ENCODE measurements around the gene IGF2R.

Gene IGF2R

DNA sequence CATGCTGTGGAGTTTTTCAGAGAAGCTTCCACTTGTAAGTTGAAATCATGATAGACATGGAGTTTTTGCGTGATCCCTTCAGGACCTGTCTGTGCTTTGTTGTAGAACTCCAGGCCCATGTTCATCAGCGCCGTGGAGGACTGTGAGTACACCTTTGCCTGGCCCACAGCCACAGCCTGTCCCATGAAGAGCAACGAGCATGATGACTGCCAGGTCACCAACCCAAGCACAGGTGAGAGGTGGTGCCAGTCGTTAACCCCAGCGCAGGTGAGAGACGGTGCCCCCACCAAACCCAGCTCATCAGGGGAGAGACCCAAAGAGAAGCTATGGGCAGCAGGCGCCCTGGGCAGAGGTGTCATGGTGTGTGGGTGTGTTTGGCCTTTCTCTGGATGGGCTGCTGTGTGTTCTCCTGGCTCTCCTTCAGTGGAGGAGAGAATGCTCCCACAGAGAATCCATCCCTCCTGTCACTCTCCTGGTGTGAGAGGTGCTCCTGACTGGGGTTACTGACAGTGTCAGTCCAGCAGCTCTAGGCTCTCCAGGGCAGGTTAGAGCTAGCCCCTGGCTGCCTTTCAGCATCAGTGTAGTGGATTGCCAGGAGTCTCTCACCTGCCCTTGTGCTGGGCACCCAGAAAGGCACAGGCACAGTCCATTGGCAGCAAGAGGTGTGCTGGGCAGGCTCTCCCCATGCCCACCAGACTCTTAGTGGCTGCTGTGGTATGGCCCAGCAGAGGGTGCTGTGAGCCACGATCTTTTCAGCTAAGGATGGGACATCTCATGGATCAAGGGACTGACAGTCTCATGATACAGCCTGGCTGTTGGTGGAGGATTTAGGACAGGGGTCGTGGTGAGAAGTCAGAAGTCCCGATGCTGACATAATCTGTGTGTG lies 103.2 kb downstream of the IGF2R start:
- DNase-seq (ENCODE audit: insufficient read length) (no peak), FAIRE-seq (no peak)
- TF ChIP-seq TAF1 (IDR thresholded peaks at IDR 0.05; ENCODE audit: borderline replicate concordance, low read depth, low read length) (no peak), POLR2A (IDR thresholded peaks at IDR 0.05; ENCODE audit: low read depth, low read length) (no peak), POLR2AphosphoS5 (IDR thresholded peaks at IDR 0.05; ENCODE audit: low read depth, low read length) (no peak)

DNA sequence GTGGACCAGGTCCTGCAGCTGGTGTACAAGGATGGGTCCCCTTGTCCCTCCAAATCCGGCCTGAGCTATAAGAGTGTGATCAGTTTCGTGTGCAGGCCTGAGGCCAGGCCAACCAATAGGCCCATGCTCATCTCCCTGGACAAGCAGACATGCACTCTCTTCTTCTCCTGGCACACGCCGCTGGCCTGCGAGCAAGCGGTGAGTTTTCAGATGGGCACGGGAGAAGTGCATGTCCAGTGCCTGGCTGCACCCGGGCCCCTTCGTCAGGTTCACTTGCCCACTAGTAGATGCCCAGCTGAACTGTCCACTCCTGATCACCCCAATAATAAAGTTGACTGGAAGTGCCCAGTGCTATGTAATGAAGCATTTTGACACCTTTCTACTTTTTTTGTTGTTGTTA lies 104.4 kb downstream of the IGF2R start:
- DNase-seq (ENCODE audit: insufficient read length) (no peak), FAIRE-seq (no peak)
- no peak for TF ChIP-seq TAF1 (IDR thresholded peaks at IDR 0.05; ENCODE audit: borderline replicate concordance, low read depth, low read length)
- TF ChIP-seq POLR2A (IDR thresholded peaks at IDR 0.05; ENCODE audit: low read depth, low read length), result no peak
- TF ChIP-seq POLR2AphosphoS5 (IDR thresholded peaks at IDR 0.05; ENCODE audit: low read depth, low read length), result no peak

- TF ChIP-seq POLR2AphosphoS5 (IDR thresholded peaks at IDR 0.05; ENCODE audit: low read depth, low read length), result no peak
- no peak for TF ChIP-seq TAF1 (IDR thresholded peaks at IDR 0.05; ENCODE audit: borderline replicate concordance, low read depth, low read length)
- no peak for TF ChIP-seq POLR2A (IDR thresholded peaks at IDR 0.05; ENCODE audit: low read depth, low read length)
- DNase-seq (ENCODE audit: insufficient read length), result no peak
- no peak for FAIRE-seq
Measured at GRCh38 chr6:160076009-160076408, 107.1 kb downstream of the IGF2R start.

GRCh38 chr6:160077024-160077423 lies 108.1 kb downstream of the IGF2R start:
- FAIRE-seq (no peak), DNase-seq (ENCODE audit: insufficient read length) (no peak)
- no peak for TF ChIP-seq POLR2A (IDR thresholded peaks at IDR 0.05; ENCODE audit: low read depth, low read length)
- no peak for TF ChIP-seq POLR2AphosphoS5 (IDR thresholded peaks at IDR 0.05; ENCODE audit: low read depth, low read length)
- TF ChIP-seq TAF1 (IDR thresholded peaks at IDR 0.05; ENCODE audit: borderline replicate concordance, low read depth, low read length), result no peak

DNA sequence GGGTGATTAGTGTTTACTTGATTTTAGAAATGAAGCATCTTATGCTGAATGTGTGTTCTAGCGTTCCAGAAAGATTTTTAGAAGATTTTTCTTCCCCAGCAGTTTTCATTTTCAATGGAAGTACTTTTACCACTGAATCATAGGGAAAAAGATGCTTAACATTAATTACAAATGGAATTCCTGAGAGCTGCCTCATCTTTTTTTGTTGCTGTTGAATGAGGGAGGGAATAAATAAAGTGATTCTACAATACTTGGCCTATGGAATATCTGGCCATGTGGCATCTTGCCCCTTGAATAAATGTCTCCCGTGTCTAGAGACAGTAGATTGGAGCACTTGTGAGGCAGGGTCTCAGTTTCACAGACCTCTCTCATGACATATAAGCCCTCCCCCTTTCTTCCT lies 108.6 kb downstream of the IGF2R start:
- no peak for FAIRE-seq
- TF ChIP-seq POLR2AphosphoS5 (IDR thresholded peaks at IDR 0.05; ENCODE audit: low read depth, low read length) (no peak), TAF1 (IDR thresholded peaks at IDR 0.05; ENCODE audit: borderline replicate concordance, low read depth, low read length) (no peak), POLR2A (IDR thresholded peaks at IDR 0.05; ENCODE audit: low read depth, low read length) (no peak)

GRCh38 chr6:160078883-160079685 lies 110.2 kb downstream of the IGF2R start:
- no peak for DNase-seq (ENCODE audit: insufficient read length)
- no peak for FAIRE-seq

More for the DNA sequence above, 108.6 kb downstream of the IGF2R start:
- DNase-seq (ENCODE audit: insufficient read length), result no peak

GRCh38 chr6:160079686-160080043 lies 110.8 kb downstream of the IGF2R start:
- no peak for DNase-seq (ENCODE audit: insufficient read length)
- no peak for TF ChIP-seq TAF1 (IDR thresholded peaks at IDR 0.05; ENCODE audit: borderline replicate concordance, low read depth, low read length)
- no peak for TF ChIP-seq POLR2A (IDR thresholded peaks at IDR 0.05; ENCODE audit: low read depth, low read length)
- no peak for TF ChIP-seq POLR2AphosphoS5 (IDR thresholded peaks at IDR 0.05; ENCODE audit: low read depth, low read length)
- no peak for FAIRE-seq

More at GRCh38 chr6:160078883-160079685, 110.2 kb downstream of the IGF2R start:
- TF ChIP-seq TAF1 (IDR thresholded peaks at IDR 0.05; ENCODE audit: borderline replicate concordance, low read depth, low read length), result no peak
- TF ChIP-seq POLR2AphosphoS5 (IDR thresholded peaks at IDR 0.05; ENCODE audit: low read depth, low read length), result no peak
- TF ChIP-seq POLR2A (IDR thresholded peaks at IDR 0.05; ENCODE audit: low read depth, low read length), result no peak

GRCh38 chr6:160080097-160080496 lies 111.2 kb downstream of the IGF2R start:
- FAIRE-seq, result no peak
- no peak for DNase-seq (ENCODE audit: insufficient read length)
- TF ChIP-seq POLR2AphosphoS5 (IDR thresholded peaks at IDR 0.05; ENCODE audit: low read depth, low read length), result no peak
- TF ChIP-seq POLR2A (IDR thresholded peaks at IDR 0.05; ENCODE audit: low read depth, low read length), result no peak
- no peak for TF ChIP-seq TAF1 (IDR thresholded peaks at IDR 0.05; ENCODE audit: borderline replicate concordance, low read depth, low read length)

- no peak for DNase-seq (ENCODE audit: insufficient read length)
- FAIRE-seq, result no peak
- TF ChIP-seq TAF1 (IDR thresholded peaks at IDR 0.05; ENCODE audit: borderline replicate concordance, low read depth, low read length) (no peak), POLR2AphosphoS5 (IDR thresholded peaks at IDR 0.05; ENCODE audit: low read depth, low read length) (no peak), POLR2A (IDR thresholded peaks at IDR 0.05; ENCODE audit: low read depth, low read length) (no peak)
Measured at GRCh38 chr6:160081398-160081797, 112.5 kb downstream of the IGF2R start.

GRCh38 chr6:160082627-160083026 lies 113.7 kb downstream of the IGF2R start:
- FAIRE-seq (no peak), DNase-seq (ENCODE audit: insufficient read length) (no peak)
- no peak for TF ChIP-seq TAF1 (IDR thresholded peaks at IDR 0.05; ENCODE audit: borderline replicate concordance, low read depth, low read length)

GRCh38 chr6:160084198-160084776 lies 115.4 kb downstream of the IGF2R start:
- FAIRE-seq, result no peak
- no peak for DNase-seq (ENCODE audit: insufficient read length)
- TF ChIP-seq POLR2AphosphoS5 (IDR thresholded peaks at IDR 0.05; ENCODE audit: low read depth, low read length), result no peak
- no peak for TF ChIP-seq TAF1 (IDR thresholded peaks at IDR 0.05; ENCODE audit: borderline replicate concordance, low read depth, low read length)
- TF ChIP-seq POLR2A (IDR thresholded peaks at IDR 0.05; ENCODE audit: low read depth, low read length), result no peak

Measured in GM12892 (cell line).